CD14-positive monocyte (primary cell): ENCODE measurements around the gene FBXO22. TPM values are rescaled to one million over a fixed set of nuclear protein-coding genes. Genes with fewer than 3 reads are reported as not detected.

Experiments
- DNase-seq, 3 donors: peaks; one replicate each; pipeline ENCODE4 v3.0.0-alpha.2; 2011 to 2022
- H2AFZ ChIP-seq: 2 replicates; pipeline ENCODE4 v1.6.0; 2012; ENCODE audit warnings: mild to moderate bottlenecking, low read depth, low read length, inconsistent platforms; ENCODE audit not compliant: insufficient read depth, poor library complexity, severe bottlenecking
- H3K27ac ChIP-seq, 2 donors: 1 replicate in 1 of 2; 2 replicates in 1 of 2; pipeline ENCODE4 v1.5.1; 2012 to 2013; ENCODE audit warnings: low read length in 2 of 2, control low read depth in 1 of 2, inconsistent platforms in 1 of 2, low read depth in 1 of 2, mild to moderate bottlenecking in 1 of 2
- H3K27me3 ChIP-seq, 2 donors: one replicate each; pipeline versions ENCODE4 v1.6.0 to v1.6.1; 2011 to 2013; ENCODE audit warnings: low read length in 2 of 2; ENCODE audit not compliant: control insufficient read depth in 2 of 2, insufficient read depth in 2 of 2
- H3K36me3 ChIP-seq, 2 donors: replicated peaks in 1 of 2; 1 replicate in 1 of 2; 2 replicates in 1 of 2; pipeline versions ENCODE4 v1.5.1 to v1.6.1; 2012 to 2013; ENCODE audit warnings: low read length in 2 of 2, control low read depth in 1 of 2, inconsistent platforms in 1 of 2, mild to moderate bottlenecking in 1 of 2; ENCODE audit not compliant: insufficient read depth in 2 of 2, control insufficient read depth in 1 of 2
- H3K4me1 ChIP-seq, 2 donors: 1 replicate in 1 of 2; 2 replicates in 1 of 2; pipeline versions ENCODE4 v1.5.1 to v1.6.1; 2012 to 2013; ENCODE audit warnings: low read length in 2 of 2, control low read depth in 1 of 2, inconsistent platforms in 1 of 2, mild to moderate bottlenecking in 1 of 2, moderate library complexity in 1 of 2; ENCODE audit not compliant: insufficient read depth in 2 of 2, control insufficient read depth in 1 of 2
- H3K4me2 ChIP-seq: replicated peaks from 2 replicates; pipeline ENCODE3; 2012; ENCODE audit warnings: low read length, moderate library complexity, mild to moderate bottlenecking; ENCODE audit not compliant: poor library complexity, severe bottlenecking; ENCODE audit errors: extremely low read depth
- H3K4me3 ChIP-seq, 3 experiments: fragments of 200-600 bp in 1 of 3; sonication (generic) in 1 of 3; replicated peaks in 1 of 3; 1 replicate in 2 of 3; 2 replicates in 1 of 3; pipeline ENCODE4 v1.5.1; 2011 to 2013; ENCODE audit warnings: low read length in 3 of 3, mild to moderate bottlenecking in 3 of 3, control low read depth in 2 of 3, low read depth in 2 of 3, inconsistent platforms in 1 of 3, moderate library complexity in 1 of 3
- H3K79me2 ChIP-seq: 2 replicates; pipeline ENCODE4 v1.6.0; 2012; ENCODE audit warnings: mild to moderate bottlenecking, control low read depth, inconsistent platforms, low read length, moderate library complexity; ENCODE audit not compliant: insufficient read depth
- H3K9ac ChIP-seq: 2 replicates; pipeline ENCODE4 v1.6.0; 2017; ENCODE audit warnings: low read length, mild to moderate bottlenecking; ENCODE audit not compliant: insufficient read depth, poor library complexity, severe bottlenecking
- H3K9me3 ChIP-seq, 2 donors: replicated peaks in 1 of 2; 1 replicate in 1 of 2; 2 replicates in 1 of 2; pipeline versions ENCODE4 v1.5.1 to v1.6.1; 2012 to 2013; ENCODE audit warnings: low read length in 2 of 2, control low read depth in 1 of 2; ENCODE audit not compliant: control insufficient read depth in 1 of 2, insufficient read depth in 1 of 2
- H4K20me1 ChIP-seq: 2 replicates; pipeline ENCODE4 v1.6.0; 2012; ENCODE audit warnings: mild to moderate bottlenecking, low read length, control low read depth, moderate library complexity; ENCODE audit not compliant: insufficient read depth
- H3K27ac Mint-ChIP-seq, 7 donors: one replicate each; pipeline ENCODE4 v1.8.0; 2020; ENCODE audit warnings: mild to moderate bottlenecking in 7 of 7, mixed read lengths in 7 of 7, moderate library complexity in 6 of 7, inconsistent platforms in 2 of 7
- H3K27me3 Mint-ChIP-seq, 3 donors: one replicate each; pipeline ENCODE4 v1.8.0; 2021 to 2022; ENCODE audit warnings: low read depth in 3 of 3, mild to moderate bottlenecking in 3 of 3, mixed read lengths in 3 of 3, moderate library complexity in 3 of 3, inconsistent platforms in 1 of 3
- H3K36me3 Mint-ChIP-seq, 2 donors: one replicate each; pipeline ENCODE4 v1.8.0; 2020; ENCODE audit warnings: mixed read lengths in 2 of 2, inconsistent platforms in 1 of 2, mild to moderate bottlenecking in 1 of 2
- H3K4me1 Mint-ChIP-seq: one replicate; pipeline ENCODE4 v1.8.0; 2020; ENCODE audit warnings: mild to moderate bottlenecking, mixed read lengths
- H3K4me3 Mint-ChIP-seq, 2 donors: one replicate each; pipeline ENCODE4 v1.8.0; 2020; ENCODE audit warnings: mild to moderate bottlenecking in 2 of 2, mixed read lengths in 2 of 2, moderate library complexity in 1 of 2
- H3K9me3 Mint-ChIP-seq, 7 donors: one replicate each; pipeline ENCODE4 v1.8.0; 2020 to 2022; ENCODE audit warnings: mixed read lengths in 7 of 7, mild to moderate bottlenecking in 6 of 7, moderate library complexity in 6 of 7, inconsistent platforms in 2 of 7
- WGBS: methylation state at CpG from one replicate; pipeline ENCODE4 v1.1.5; 2013; ENCODE audit warnings: missing lambda C conversion rate; ENCODE audit not compliant: insufficient coverage; 5-methylcytosine and 5-hydroxymethylcytosine counted together
- intact Hi-C, 2 donors: fragments of 100-400 bp; cut with micrococcal nuclease; formaldehyde crosslinking; loops; one replicate each; pipeline versions ENCODE4 v1.15.0 to v1.15.1; 2023
- polyA plus RNA-seq, 3 donors: library from polyadenylated mRNA; depleted of rRNA in 1 of 3; unstranded in 2 of 3; stranded (reverse) in 1 of 3; fragments of 300-500 nt in 2 of 3; fragments of >200 nt in 1 of 3; fragmentation: Illumina TruSeq in 2 of 3; gene quantifications; 1 replicate in 2 of 3; 2 replicates in 1 of 3; pipeline ENCODE4 v1.2.3, GENCODE V29; 2012 to 2021
- TF ChIP-seq, protein P1 (sequence below): fragments of 200-600 bp; IDR thresholded peaks from one replicate; pipeline ENCODE4 v1.8.0; 2022; ENCODE audit warnings: antibody characterized with exemption, mild to moderate bottlenecking

Gene FBXO22
- polyA plus RNA-seq, 3 donors, result 4.2 to 12.8 (median 12.3) TPM

DNA sequence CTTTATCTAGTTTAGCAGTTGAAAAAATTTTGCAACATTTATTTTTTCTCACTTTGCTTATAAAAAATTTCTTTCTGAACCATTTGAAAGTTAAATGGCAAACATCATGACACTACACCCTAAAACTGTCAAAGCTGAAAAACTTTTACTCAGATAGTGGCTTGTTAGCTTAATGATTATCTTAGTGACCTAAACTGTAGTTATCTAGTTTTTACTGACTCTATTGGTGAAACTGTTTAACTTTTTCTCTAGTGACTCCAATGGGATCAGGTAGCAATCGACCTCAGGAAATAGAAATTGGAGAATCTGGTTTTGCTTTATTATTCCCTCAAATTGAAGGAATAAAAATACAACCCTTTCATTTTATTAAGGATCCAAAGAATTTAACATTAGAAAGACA, 13.3 kb downstream of the FBXO22 start:
- no CpG with 5 or more reads among the region's 1 CpG for WGBS
- H4K20me1 ChIP-seq, result no peaks in the 10 kb centered on the region
- H3K4me3 ChIP-seq, result no peak overlapping the region
- peaks cover 16% of the 10 kb centered on the region for H3K79me2 ChIP-seq
- H3K36me3 ChIP-seq, result peaks cover 51 to 84% of the 10 kb centered on the region in 2 donors
- no peaks in the 10 kb centered on the region for H3K27me3 Mint-ChIP-seq
- TF ChIP-seq, protein P1, sequence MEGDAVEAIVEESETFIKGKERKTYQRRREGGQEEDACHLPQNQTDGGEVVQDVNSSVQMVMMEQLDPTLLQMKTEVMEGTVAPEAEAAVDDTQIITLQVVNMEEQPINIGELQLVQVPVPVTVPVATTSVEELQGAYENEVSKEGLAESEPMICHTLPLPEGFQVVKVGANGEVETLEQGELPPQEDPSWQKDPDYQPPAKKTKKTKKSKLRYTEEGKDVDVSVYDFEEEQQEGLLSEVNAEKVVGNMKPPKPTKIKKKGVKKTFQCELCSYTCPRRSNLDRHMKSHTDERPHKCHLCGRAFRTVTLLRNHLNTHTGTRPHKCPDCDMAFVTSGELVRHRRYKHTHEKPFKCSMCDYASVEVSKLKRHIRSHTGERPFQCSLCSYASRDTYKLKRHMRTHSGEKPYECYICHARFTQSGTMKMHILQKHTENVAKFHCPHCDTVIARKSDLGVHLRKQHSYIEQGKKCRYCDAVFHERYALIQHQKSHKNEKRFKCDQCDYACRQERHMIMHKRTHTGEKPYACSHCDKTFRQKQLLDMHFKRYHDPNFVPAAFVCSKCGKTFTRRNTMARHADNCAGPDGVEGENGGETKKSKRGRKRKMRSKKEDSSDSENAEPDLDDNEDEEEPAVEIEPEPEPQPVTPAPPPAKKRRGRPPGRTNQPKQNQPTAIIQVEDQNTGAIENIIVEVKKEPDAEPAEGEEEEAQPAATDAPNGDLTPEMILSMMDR, result no peak
- H3K4me1 Mint-ChIP-seq, result no peaks in the 10 kb centered on the region
- no peaks in the 10 kb centered on the region for H3K4me1 ChIP-seq
- intact Hi-C loops, result no loop called here
- no peak overlapping the region for H3K9ac ChIP-seq
- no peaks in the 10 kb centered on the region for H3K27me3 ChIP-seq
- H2AFZ ChIP-seq, result no peak overlapping the region
- peaks cover 65 to 77% of the 10 kb centered on the region in 2 donors for H3K36me3 Mint-ChIP-seq
- H3K4me3 Mint-ChIP-seq, result no peak overlapping the region
- DNase-seq, result no peak
- H3K27ac ChIP-seq, result no peak overlapping the region
- peaks cover 0 to 2% (median 0%) of the 10 kb centered on the region in 7 donors for H3K9me3 Mint-ChIP-seq
- H3K4me2 ChIP-seq, result no peak overlapping the region
- no peak overlapping the region for H3K27ac Mint-ChIP-seq
- no peaks in the 10 kb centered on the region for H3K9me3 ChIP-seq

DNA sequence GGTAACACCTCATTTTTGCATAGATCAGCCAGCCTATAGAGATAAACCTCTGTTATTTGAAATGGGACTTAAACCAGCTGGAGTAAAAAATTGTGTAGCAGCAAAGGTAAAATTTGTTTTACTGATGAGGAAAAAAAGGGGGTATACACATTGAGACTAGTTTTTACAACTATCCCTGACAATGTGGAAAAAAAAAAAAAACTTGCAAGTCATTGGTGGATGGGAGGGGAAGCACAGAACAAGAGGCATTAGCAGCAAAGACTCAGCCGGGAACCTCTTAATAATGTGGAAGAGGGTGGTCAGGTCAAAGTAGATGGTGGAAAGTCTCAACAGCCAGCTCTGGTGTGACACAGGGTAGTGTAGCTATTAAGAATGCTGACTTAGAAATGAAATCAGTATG, 14.5 kb downstream of the FBXO22 start:
- H3K79me2 ChIP-seq, result peaks cover 9% of the 10 kb centered on the region
- TF ChIP-seq, protein P1, result no peak
- no peak overlapping the region for H3K4me2 ChIP-seq
- H3K27me3 Mint-ChIP-seq, result no peaks in the 10 kb centered on the region
- DNase-seq, result no peak
- H3K9me3 ChIP-seq, result no peaks in the 10 kb centered on the region
- peak overlapping the region in 2 of 7 donors; percentile 2 to 19 for H3K27ac Mint-ChIP-seq
- peaks cover 49 to 91% of the 10 kb centered on the region in 2 donors for H3K36me3 ChIP-seq
- H3K4me3 ChIP-seq, result no peak overlapping the region
- H3K36me3 Mint-ChIP-seq, result peaks cover 61 to 74% of the 10 kb centered on the region in 2 donors
- H3K4me1 ChIP-seq, result no peaks in the 10 kb centered on the region
- H2AFZ ChIP-seq, result no peak overlapping the region
- H3K27ac ChIP-seq, result no peak overlapping the region
- intact Hi-C loops, result no loop called here
- H3K9ac ChIP-seq, result no peak overlapping the region
- H4K20me1 ChIP-seq, result no peaks in the 10 kb centered on the region
- no peak overlapping the region for H3K4me3 Mint-ChIP-seq
- H3K9me3 Mint-ChIP-seq, result no peaks in the 10 kb centered on the region
- no peaks in the 10 kb centered on the region for H3K27me3 ChIP-seq
- 80% methylated on average over 1 of the region's 1 CpG for WGBS
- H3K4me1 Mint-ChIP-seq, result no peaks in the 10 kb centered on the region
